SW480 (cell line): ENCODE results near the gene TRA2A.
A peak's percentile ranks its signal among the peaks of the same experiment; 100 is the strongest.

Source experiments
- DNase-seq: peaks from one replicate; pipeline ENCODE4 v3.0.0-alpha.2; 2016; ENCODE audit warnings: low spot score

Gene TRA2A

DNA sequence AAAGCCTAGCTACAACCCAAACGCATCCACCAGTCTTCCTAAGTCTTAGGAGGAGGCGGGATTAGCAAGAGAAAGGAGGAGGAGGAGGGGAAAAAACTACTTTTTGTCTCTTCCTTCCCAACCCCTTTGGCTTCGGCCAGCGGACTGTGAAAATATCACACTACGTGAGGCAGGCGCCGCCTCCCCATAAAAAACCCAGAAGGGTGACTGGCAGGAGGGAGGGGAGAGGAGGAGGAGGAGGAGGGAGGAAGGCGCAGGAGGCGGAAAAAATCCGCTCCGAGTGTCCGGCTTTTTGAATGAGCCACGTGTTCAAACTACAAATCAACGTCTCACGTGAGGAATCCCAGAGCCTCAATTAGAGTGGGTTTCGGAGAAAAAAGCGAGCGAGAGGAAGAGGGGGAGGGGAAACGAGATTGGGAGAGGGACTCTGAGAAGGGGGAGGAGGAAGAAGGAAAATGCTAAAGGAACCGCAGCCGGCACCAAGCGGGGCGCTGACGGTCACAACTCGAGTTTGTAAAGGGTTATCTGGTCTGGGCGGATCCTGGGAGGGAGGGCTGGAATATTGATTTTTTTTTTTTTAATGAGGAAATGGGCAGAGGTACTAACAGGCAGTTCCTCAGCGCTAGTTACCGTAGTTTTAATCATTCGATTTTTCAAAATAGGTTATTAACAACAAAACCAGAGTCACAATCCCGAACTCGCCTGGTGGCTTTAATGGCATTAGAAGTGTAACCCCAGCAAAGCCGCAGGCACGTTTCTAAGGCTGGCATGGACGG is 61.3 kb downstream of the TRA2A start, which contains the start of gene IGF2BP3:
IGF2BP3 (minus strand) TSS at position 162 of the 776 bp plus-strand sequence. CDS start 381 bp downstream, outside the sequence.
- DNase-seq: peak; percentile 97

DNA sequence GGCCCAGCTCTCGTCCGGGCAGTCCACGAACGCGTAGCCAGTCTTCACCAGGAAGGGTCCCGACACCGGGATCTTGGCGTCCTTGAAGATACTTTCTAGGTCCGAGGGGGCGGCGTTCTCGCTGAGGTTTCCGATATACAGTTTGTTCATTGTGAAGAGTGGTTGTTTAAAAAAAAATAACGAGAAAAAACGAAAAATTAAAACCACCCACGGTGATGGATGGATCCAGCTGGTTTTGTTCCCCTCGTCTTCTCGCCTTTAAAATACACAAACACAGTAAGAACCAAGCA is 61.9 kb downstream of the TRA2A start:
- peak; percentile 41 for DNase-seq

DNA sequence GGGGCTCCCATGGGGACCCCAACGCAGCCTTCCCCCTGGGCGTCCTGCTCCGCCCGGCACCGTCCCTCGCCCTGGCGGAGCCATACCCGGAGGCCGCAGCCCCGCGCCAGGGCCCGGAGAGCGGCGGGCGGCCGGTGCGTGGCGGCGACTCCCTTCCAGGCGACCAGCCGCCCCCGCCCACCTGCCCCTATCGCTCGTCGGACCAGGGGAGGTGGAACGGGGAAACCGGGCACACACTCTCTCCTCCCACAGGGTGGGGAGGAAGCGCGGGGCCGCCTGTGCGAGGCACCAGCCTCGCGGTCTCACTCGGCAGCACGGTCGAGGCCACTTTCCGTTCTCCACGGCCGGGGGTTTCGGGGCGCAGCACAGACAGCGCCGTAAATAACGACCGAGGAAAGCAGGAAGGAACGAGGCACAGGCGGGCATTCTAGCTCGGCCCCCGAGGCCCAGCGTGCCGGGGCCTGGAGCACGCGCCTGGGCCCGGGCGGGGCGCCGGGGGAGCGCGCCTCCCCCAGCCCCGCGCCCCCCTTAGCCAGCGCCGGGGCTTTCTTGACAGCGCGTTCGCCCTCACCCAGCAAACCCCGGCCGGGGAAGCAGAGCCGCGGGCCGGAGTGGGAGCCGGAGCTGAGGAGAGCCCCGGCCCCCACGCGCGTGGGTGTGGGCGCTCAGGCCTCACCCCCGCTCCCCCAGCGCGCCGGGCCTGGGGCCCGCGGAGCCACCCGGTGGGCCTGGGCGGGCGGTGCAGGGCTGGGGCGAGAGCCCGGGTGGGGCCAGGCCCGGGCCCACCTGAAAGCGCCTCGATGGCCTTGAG is 62.4 kb downstream of the TRA2A start:
- peak; percentile 69 for DNase-seq

DNA sequence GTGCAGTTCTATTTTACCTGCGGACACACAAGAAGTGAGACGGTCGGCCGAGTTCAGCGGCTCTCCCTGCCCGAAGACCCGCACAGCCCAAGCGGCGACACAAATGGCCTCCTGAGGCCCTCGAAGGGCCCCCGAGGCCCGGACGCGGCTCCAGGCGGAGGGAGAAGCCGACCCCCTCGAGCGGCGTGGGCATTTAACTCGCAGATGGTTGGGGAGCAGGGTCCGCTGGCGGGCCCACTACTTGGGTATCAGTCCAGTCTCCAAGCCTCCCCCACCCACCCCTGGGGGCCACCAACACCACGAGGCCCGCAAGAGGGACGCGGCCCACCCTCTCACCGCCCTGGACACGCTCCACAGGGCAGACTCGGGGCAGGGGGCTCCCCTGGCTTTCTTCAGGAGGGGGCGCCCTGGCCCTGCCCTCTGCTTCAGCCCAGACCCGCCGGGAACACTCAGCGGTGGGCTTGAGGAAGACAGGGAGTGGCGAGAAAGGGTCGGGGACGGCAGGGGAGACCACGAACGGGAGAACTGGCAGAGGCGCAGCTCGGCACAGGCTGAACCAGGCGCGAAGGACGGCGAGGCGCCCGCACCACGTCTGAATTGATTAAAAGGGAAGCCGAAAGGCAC is 63.1 kb downstream of the TRA2A start:
- peak; percentile 46 for DNase-seq

DNA sequence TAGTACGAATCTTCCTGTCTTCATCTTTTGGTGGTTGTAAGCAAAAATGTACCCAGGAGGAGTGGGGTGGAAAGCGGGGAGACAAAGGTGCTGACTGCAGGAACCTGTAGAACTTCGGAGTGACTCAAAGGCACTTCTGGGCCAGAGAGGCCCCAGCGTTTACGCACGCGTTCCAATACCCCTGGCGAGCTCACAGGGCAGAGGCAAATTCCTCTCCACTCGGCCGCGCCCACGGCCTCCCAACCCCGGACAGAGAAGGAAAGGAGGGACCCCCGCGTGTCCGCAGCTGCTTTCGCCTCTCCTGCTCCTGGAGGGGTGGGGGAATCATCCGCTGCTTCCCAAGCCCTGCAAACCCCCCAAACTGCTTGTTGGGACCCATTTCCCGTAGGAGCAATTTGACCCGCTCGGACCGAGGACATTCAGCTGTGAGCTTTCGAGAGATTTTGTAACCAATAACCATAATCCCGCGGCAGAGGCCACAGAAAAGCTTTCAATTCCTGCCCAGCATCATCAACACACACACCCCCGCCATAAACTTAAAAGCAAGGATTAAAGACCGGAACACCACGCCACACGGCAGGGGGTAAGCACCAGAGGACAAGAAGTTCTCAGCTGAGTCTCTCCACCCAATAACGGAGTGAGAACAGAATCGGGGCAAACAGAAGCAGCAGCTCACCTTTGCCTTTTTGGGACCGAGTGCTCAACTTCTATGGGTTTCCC is 63.8 kb downstream of the TRA2A start:
- DNase-seq: peak; percentile 93

DNA sequence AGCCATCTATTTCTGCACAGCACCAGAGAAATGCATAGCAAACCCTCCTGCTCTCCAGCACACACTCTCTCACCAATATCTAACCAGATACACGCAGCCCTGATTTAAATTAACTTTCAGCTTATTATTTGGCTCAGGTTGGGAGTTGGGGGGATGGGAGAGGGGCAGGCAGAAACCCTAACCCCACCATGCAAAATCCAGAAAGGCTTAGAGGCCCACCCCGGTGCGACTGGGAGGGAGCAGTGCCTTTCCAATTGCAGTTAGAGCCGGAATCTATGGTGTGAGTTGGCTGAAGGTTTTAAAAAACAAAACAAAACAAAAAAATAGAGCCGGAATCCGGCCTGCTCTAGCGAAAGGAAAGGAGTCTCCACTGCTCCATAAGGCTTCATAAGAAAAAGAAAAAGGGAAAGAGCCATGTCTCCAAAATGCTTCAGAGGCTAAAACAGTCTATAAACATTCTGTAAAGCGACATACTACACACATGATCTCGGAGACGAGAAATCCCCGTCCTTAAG is 64.4 kb downstream of the TRA2A start:
- peak; percentile 28 for DNase-seq

DNA sequence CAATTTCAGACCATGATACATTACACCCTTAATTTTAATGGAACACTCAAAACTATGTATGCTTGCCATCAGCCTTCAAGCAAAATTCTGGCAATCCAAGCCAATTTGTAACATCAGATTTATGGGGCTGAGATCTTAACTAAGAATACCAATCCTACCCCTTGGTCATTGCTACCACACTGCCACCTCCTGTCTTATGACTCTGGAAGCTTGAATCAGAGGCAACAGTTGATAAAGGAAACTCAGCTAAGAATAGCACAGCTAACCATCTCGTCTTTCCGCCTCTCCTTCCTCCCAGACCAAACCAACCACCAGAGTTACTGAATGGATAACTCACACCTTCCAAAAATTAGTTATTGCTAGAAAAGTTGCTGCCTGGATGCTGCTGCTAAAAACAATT is 68.9 kb downstream of the TRA2A start:
- DNase-seq: no peak

DNA sequence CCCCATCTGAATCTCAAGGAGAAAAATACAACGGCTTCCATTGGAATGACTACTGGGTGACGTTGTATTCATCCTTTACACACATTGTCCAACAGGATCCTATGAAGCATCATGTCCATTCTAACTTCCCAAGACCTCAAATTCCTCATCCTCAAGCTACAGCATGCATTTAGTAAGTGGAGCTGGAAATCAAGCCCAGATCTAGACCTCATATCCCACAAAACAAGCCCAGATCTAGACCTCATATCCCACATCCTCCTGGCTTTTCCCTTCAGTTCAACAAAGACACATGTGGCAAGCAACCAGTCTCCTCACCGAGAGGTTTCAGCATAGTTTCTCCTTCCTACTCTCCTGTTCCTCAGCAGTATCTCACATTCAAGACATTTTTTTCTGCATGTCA is 73.7 kb downstream of the TRA2A start:
- DNase-seq: no peak

DNA sequence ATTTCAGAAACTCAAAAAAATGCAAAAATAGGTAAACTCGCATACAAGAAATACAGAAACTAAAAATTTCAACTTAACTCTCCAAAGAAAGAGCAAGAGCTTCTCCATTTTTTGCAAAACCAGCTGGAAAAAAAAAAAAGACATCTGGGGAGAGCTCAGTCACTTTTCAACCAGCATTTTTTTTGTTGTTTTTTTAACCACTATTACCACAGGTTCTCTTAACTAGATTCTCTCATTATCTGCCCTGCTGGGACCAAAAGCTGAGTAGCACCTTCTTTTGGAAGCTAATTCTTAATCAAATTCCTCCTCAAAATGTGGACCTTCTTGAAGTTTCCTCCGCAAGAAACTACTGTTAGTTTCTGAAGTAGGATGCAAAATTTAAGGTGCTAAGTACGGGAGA is 75.7 kb downstream of the TRA2A start:
- no peak for DNase-seq

DNA sequence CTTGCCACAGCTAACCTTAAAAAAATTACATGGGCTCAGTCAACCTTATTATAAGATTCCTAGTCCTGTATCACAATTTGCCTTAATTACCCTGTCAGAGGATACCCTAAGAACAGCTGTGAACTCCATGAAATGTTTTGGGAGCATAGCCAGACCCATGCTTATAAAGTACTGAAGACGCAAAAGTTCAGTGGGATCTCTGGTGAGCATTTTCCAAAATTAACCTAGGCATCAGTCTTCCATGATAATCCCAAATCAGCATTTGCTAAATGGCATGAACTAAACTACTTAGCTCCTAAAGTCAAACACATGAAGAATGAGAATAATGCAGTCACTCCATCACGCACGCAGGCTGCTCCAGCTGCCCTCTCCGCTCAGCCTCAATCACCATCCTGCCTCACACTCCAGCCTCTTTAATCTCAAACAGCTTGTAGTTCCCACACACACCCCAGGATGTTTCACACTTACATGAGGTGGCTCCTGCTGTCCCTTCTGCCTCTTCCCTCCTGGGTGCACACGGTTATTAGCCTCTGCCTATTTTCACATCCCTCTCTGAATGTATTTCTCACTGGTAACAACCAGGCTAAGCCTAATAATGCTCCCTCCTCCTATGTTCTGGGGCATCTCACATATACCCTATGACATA is 76.8 kb downstream of the TRA2A start:
- no peak for DNase-seq
